Tibial nerve (tissue), 4 donors: ENCODE measurements around the gene SDC1. TPM values are rescaled to one million over a fixed set of nuclear protein-coding genes. Genes with fewer than 3 reads are reported as not detected.
"Not testable (repeated sequence)": the region's sequence is repeated elsewhere in the genome, so short reads cannot be mapped to it uniquely, and the experiment has no call there.

Experiments used
- DNase-seq, 2 donors: peaks; one replicate each; pipeline ENCODE4 v3.0.0-alpha.2; 2019; ENCODE audit warnings: low spot score in 2 of 2
- H3K27ac ChIP-seq, 4 donors: fragments of 200-600 bp; sonication (generic) in 3 of 4; one replicate each; pipeline ENCODE4 v1.5.1; 2017 to 2019; ENCODE audit warnings: mild to moderate bottlenecking in 1 of 4
- H3K27me3 ChIP-seq, 2 donors: fragments of 200-600 bp; sonication (generic) in 1 of 2; one replicate each; pipeline versions ENCODE4 v1.5.1 to v1.6.0; 2017 to 2019
- H3K36me3 ChIP-seq, 3 donors: fragments of 200-600 bp; sonication (generic); one replicate each; pipeline ENCODE4 v1.5.1; 2018 to 2019
- H3K4me1 ChIP-seq, 4 donors: fragments of 200-600 bp; sonication (generic) in 3 of 4; one replicate each; pipeline ENCODE4 v1.5.1; 2017 to 2019
- H3K4me3 ChIP-seq, 4 donors: fragments of 200-600 bp; sonication (generic) in 3 of 4; one replicate each; pipeline ENCODE4 v1.5.1; 2017 to 2019; ENCODE audit warnings: mild to moderate bottlenecking in 1 of 4, moderate library complexity in 1 of 4
- H3K9me3 ChIP-seq, 4 donors: fragments of 200-600 bp; sonication (generic) in 3 of 4; one replicate each; pipeline ENCODE4 v1.5.1; 2017 to 2019
- CTCF ChIP-seq, 5 experiments: fragments of 200-600 bp in 3 of 5; fragments of 450-650 bp in 2 of 5; sonication (generic) in 3 of 5; IDR thresholded peaks; one replicate each; pipeline ENCODE4 v1.5.1; 2016 to 2019; ENCODE audit warnings: antibody characterized with exemption in 5 of 5, mild to moderate bottlenecking in 3 of 5, moderate library complexity in 2 of 5
- EP300 ChIP-seq, 2 donors: sonication (generic); formaldehyde crosslinking; IDR thresholded peaks; one replicate each; pipeline ENCODE4 v1.6.1; 2017; ENCODE audit warnings: antibody characterized with exemption in 2 of 2, mild to moderate bottlenecking in 1 of 2
- POLR2A ChIP-seq, 2 donors: fragments of 450-650 bp; IDR thresholded peaks; one replicate each; pipeline ENCODE4 v1.6.1; 2017; ENCODE audit warnings: antibody characterized with exemption in 2 of 2, mild to moderate bottlenecking in 2 of 2, moderate library complexity in 2 of 2
- WGBS, 2 donors: methylation state at CpG; one replicate each; pipeline ENCODE4 v1.1.5; 2018; 5-methylcytosine and 5-hydroxymethylcytosine counted together
- total RNA-seq, 4 donors: library from RNA; depleted of rRNA; stranded (reverse); fragments of >200 nt; gene quantifications; one replicate each; pipeline ENCODE4 v1.1.0, GENCODE V29; 2016

Gene SDC1
- total RNA-seq, 4 donors from 2014 or later = 0.78 to 2.8 (median 1.7) TPM

DNA sequence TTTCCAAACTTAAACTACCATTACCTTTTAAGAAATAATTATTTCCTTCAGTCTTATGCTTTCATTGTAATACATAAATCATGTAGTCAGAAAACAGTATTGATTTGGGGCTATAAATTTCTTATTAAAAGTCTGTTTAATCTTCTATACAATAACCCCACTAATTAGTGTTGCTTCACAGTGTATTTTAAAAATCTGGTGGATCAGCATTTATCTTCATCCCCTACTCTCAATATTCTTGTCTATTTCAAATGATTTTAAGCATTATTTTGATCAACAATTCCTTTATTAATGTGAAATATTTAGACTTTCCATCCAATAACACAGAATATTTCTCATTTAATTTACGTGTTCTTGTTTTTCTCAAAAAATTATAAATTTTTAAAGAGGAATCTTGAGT lies 32.5 kb upstream of the SDC1 start:
- 95 to 98% methylated on average over 1 of the region's 1 CpG for WGBS, 2 donors
- H3K36me3 ChIP-seq = peaks cover 0 to 77% (median 25%) of the 10 kb centered on the region in 3 donors
- no peak for TF ChIP-seq CTCF (IDR thresholded peaks at IDR 0.05)

GRCh38 chr2:20254731-20255130 lies 29.8 kb upstream of the SDC1 start:
- no peaks in the 10 kb centered on the region for H3K9me3 ChIP-seq
- TF ChIP-seq POLR2A (IDR thresholded peaks at IDR 0.05) (no peak), EP300 (IDR thresholded peaks at IDR 0.05) (no peak), CTCF (IDR thresholded peaks at IDR 0.05) (no peak)
- peaks cover 0 to 73% (median 26%) of the 10 kb centered on the region in 3 donors for H3K36me3 ChIP-seq
- no peak overlapping the region for H3K4me3 ChIP-seq
- no peak for DNase-seq
- 88% methylated on average over 4 of the region's 4 CpGs for WGBS, 2 donors
- H3K27me3 ChIP-seq = no peaks in the 10 kb centered on the region
- H3K4me1 ChIP-seq = no peaks in the 10 kb centered on the region
- no peak overlapping the region for H3K27ac ChIP-seq

More for the DNA sequence above, 32.5 kb upstream of the SDC1 start:
- H3K27me3 ChIP-seq = no peaks in the 10 kb centered on the region
- DNase-seq = no peak
- H3K27ac ChIP-seq = no peak overlapping the region
- no peaks in the 10 kb centered on the region for H3K4me1 ChIP-seq
- H3K9me3 ChIP-seq = no peaks in the 10 kb centered on the region
- no peak overlapping the region for H3K4me3 ChIP-seq

DNA sequence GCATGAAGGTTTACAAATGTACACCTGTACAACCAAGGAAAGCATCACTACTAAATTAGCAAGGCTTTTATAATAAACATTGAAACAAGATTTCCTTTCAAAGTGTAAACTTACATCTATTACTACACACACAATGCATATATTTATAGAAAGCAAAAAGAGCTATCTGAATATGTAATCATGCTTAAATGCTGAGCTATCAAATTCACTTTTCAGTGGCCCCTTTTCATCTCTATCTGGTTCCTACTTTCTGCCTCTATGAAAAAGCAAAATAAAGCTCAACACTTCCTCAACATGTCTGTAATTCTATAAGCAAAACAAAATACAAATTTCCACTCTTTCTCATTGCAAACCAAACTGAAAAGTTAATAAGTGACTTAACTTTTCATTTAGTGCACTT lies 25.5 kb upstream of the SDC1 start:
- TF ChIP-seq EP300 (IDR thresholded peaks at IDR 0.05) = no peak
- TF ChIP-seq POLR2A (IDR thresholded peaks at IDR 0.05) = no peak
- no peak for TF ChIP-seq CTCF (IDR thresholded peaks at IDR 0.05)
- H3K27ac ChIP-seq = no peak overlapping the region
- no peaks in the 10 kb centered on the region for H3K4me1 ChIP-seq
- H3K27me3 ChIP-seq = no peaks in the 10 kb centered on the region
- no peaks in the 10 kb centered on the region for H3K9me3 ChIP-seq
- peaks cover 0 to 85% (median 25%) of the 10 kb centered on the region in 3 donors for H3K36me3 ChIP-seq
- DNase-seq = no peak
- no peak overlapping the region for H3K4me3 ChIP-seq

DNA sequence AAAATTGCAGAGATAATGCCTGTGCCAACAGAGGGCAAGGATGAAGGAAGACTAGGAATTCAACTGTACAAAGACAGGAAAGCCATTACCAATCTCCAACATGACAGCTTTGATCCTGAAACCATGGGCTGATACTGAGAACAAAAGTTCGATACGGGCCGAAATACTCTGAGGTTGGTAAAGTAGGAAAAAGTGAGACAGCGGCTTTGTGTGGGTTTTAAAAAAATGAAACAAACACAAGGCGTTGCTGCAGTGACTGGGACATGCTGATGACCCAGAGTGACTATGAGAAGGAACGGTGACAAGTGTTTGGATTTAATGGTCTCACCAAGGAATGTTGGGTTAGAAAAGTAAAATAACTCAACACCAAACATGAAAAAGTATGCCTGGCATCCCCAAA lies 24.2 kb upstream of the SDC1 start:
- 89 to 91% methylated on average over 6 of the region's 6 CpGs for WGBS, 2 donors
- Histone ChIP-seq H3K4me1 (no peaks in the 10 kb centered on the region), H3K36me3 (peaks cover 0 to 72% (median 23%) of the 10 kb centered on the region in 3 donors), H3K27me3 (no peaks in the 10 kb centered on the region), H3K9me3 (no peaks in the 10 kb centered on the region), H3K4me3 (no peak overlapping the region), H3K27ac (no peak overlapping the region)
- TF ChIP-seq EP300 (IDR thresholded peaks at IDR 0.05) (no peak), POLR2A (IDR thresholded peaks at IDR 0.05) (no peak), CTCF (IDR thresholded peaks at IDR 0.05) (no peak)
- no peak for DNase-seq

DNA sequence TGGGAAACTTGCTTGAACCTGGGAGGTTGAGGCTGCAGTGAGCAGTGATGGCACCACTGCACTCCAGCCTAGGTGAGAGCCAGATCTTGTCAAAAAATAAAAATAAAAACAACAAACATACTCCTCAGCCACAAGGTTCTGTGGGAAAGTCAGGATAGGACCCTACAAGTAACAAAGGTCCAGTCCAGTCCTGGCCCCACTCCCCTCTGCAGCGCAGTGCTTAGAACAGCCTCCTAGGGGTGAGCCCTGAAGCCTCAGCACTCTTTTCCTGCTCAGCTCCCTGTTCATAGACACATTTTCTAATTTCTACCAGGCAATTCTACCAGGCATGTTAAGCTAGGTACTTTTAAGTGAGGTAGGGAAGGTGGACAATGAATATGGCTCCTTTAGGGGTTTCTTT lies 22.2 kb upstream of the SDC1 start:
- H3K4me1 ChIP-seq = peaks cover 0 to 5% (median 0%) of the 10 kb centered on the region in 4 donors
- peaks cover 0 to 51% (median 8%) of the 10 kb centered on the region in 3 donors for H3K36me3 ChIP-seq
- H3K9me3 ChIP-seq = no peaks in the 10 kb centered on the region
- 91 to 100% methylated on average over 1 of the region's 1 CpG for WGBS, 2 donors
- DNase-seq = no peak
- no peak overlapping the region for H3K4me3 ChIP-seq
- TF ChIP-seq EP300 (IDR thresholded peaks at IDR 0.05) = no peak
- TF ChIP-seq CTCF (IDR thresholded peaks at IDR 0.05) = no peak
- TF ChIP-seq POLR2A (IDR thresholded peaks at IDR 0.05) = no peak
- no peaks in the 10 kb centered on the region for H3K27me3 ChIP-seq
- no peak overlapping the region for H3K27ac ChIP-seq

DNA sequence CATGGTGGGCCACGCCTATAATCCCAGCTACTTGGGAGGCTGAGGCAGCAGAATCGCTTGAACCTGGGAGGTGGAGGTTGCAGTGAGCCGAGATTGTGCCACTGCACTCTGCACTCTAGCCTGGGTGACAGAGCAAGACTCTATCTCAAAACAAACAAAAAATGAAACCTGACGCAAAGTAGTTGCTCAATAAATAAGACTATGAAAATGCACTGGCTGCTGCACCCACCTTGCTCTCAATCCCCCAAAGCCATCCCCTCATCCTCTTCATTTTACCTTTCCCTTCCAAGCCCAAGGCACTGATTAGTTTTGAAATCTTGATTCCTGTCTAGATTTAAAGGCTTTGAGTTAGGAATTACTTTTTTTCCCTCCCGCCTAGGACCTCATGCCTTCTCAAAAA lies 18.7 kb upstream of the SDC1 start:
- not testable (repeated sequence) for DNase-seq

More for the DNA sequence above, 18.7 kb upstream of the SDC1 start:
- H3K27ac ChIP-seq, H3K9me3 ChIP-seq, H3K27me3 ChIP-seq, H3K4me3 ChIP-seq: not testable (repeated sequence)
- Histone ChIP-seq H3K36me3 (peaks cover 0 to 27% (median 0%) of the 10 kb centered on the region in 3 donors), H3K4me1 (peaks cover 0 to 13% (median 0%) of the 10 kb centered on the region in 4 donors)
- 97% methylated on average over 5 of the region's 5 CpGs for WGBS, 2 donors
